ENCODE data around the gene PROCA1. TPM values are rescaled to one million over a fixed set of nuclear protein-coding genes. Genes with fewer than 3 reads are reported as not detected.

The PROCA1 gene, protein sequence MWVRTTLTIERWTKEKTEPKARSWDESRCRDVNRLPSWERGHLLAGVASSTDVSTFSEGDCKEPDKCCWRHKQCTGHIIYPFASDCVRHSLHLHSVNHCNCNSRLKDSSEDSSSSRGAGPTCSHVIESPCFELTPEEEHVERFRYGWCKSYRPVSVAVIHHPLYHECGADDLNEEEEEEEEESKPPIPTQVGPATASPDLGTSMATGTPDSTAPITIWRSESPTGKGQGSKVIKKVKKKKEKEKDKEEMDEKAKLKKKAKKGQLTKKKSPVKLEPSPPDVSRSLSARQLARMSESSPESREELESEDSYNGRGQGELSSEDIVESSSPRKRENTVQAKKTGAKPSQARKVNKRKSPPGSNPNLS
- total RNA-seq (1 to 10 TPM in 1 of 5 donors, under 1 TPM in 2, not detected in 2; 0.14 to 5.3 (median 0.92) TPM), polyA plus RNA-seq (1 to 10 TPM; 2.3 to 5.8 (median 2.6) TPM)
- long read RNA-seq, donor 1, partial matches to known transcripts = 0 of 1 reads
- long read RNA-seq, donor 1, other reads (novel, unspliced or antisense) = 0 of 1 reads
- long read RNA-seq, donor 2, partial matches to known transcripts = 2,227 of 2,315 reads
- long read RNA-seq, donor 2, other reads (novel, unspliced or antisense) = 87 of 2,315 reads
- long read RNA-seq, donor 3 = 0 reads
- long read RNA-seq, donor 4 = 0 reads
- long read RNA-seq, donor 5, partial matches to known transcripts = 0 of 1 reads
- long read RNA-seq, donor 5, other reads (novel, unspliced or antisense) = 0 of 1 reads
- long read RNA-seq, donor 6, partial matches to known transcripts = 6,014 of 6,351 reads
- long read RNA-seq, donor 6, other reads (novel, unspliced or antisense) = 337 of 6,351 reads
- long read RNA-seq, donor 7, partial matches to known transcripts = 0 of 1 reads
- long read RNA-seq, donor 7, other reads (novel, unspliced or antisense) = 0 of 1 reads
- long read RNA-seq, donor 8, partial matches to known transcripts = 929 of 2,875 reads
- long read RNA-seq, donor 8, other reads (novel, unspliced or antisense) = 1,945 of 2,875 reads
- long read RNA-seq, donor 9 = 0 reads
- long read RNA-seq, donor 10 = 0 reads

DNA sequence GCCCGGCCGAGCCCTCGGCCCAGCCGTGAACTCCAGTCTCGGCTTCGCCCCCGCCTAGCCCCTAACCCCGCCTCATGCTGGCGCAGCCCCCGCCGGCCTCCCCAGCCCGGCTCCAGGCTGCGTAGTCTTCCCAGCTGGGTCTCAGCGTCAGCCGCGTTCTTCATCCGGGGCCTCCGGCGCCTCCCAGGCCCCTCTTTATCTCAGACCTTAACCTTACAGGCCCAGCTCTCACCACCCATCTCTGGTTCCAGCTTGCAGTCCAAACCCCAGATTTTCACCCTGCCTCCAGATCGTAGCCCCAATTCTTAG, at the start of gene PROCA1:
Gene PROCA1 (minus strand): TSS at position 166 of the 309 bp plus-strand sequence. CDS start 228 bp downstream, outside the sequence.
- H3K36me3 ChIP-seq = peaks cover 16 to 25% (median 21%) of the 10 kb centered on the region in 4 donors
- H3K27me3 ChIP-seq = peaks cover 0 to 4% (median 0%) of the 10 kb centered on the region in 3 donors
- peaks cover 17 to 46% (median 32%) of the 10 kb centered on the region in 4 donors for H3K4me1 ChIP-seq
- no peak for TF ChIP-seq EP300 (IDR thresholded peaks at IDR 0.05)
- TF ChIP-seq POLR2A (IDR thresholded peaks at IDR 0.05) = no peak
- TF ChIP-seq POLR2AphosphoS5 (IDR thresholded peaks at IDR 0.05) = no peak
- TF ChIP-seq, protein P1, sequence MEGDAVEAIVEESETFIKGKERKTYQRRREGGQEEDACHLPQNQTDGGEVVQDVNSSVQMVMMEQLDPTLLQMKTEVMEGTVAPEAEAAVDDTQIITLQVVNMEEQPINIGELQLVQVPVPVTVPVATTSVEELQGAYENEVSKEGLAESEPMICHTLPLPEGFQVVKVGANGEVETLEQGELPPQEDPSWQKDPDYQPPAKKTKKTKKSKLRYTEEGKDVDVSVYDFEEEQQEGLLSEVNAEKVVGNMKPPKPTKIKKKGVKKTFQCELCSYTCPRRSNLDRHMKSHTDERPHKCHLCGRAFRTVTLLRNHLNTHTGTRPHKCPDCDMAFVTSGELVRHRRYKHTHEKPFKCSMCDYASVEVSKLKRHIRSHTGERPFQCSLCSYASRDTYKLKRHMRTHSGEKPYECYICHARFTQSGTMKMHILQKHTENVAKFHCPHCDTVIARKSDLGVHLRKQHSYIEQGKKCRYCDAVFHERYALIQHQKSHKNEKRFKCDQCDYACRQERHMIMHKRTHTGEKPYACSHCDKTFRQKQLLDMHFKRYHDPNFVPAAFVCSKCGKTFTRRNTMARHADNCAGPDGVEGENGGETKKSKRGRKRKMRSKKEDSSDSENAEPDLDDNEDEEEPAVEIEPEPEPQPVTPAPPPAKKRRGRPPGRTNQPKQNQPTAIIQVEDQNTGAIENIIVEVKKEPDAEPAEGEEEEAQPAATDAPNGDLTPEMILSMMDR (IDR thresholded peaks at IDR 0.05) = no peak
- no peaks in the 10 kb centered on the region for H3K9me3 ChIP-seq
- H3K27ac ChIP-seq = peak within 1 kb of the TSS; percentile 90 to 97 (median 92)
- 2 to 7% (median 3%) methylated on average over 16 to 20 of the region's 20 CpGs for WGBS, 5 donors
- intact Hi-C loops (cut with DNase I; ENCODE audit: low total_unique reads) = no loop called here
- no peak for DNase-seq
- H3K4me3 ChIP-seq = peak within 1 kb of the TSS; percentile 61 to 81 (median 64)

DNA sequence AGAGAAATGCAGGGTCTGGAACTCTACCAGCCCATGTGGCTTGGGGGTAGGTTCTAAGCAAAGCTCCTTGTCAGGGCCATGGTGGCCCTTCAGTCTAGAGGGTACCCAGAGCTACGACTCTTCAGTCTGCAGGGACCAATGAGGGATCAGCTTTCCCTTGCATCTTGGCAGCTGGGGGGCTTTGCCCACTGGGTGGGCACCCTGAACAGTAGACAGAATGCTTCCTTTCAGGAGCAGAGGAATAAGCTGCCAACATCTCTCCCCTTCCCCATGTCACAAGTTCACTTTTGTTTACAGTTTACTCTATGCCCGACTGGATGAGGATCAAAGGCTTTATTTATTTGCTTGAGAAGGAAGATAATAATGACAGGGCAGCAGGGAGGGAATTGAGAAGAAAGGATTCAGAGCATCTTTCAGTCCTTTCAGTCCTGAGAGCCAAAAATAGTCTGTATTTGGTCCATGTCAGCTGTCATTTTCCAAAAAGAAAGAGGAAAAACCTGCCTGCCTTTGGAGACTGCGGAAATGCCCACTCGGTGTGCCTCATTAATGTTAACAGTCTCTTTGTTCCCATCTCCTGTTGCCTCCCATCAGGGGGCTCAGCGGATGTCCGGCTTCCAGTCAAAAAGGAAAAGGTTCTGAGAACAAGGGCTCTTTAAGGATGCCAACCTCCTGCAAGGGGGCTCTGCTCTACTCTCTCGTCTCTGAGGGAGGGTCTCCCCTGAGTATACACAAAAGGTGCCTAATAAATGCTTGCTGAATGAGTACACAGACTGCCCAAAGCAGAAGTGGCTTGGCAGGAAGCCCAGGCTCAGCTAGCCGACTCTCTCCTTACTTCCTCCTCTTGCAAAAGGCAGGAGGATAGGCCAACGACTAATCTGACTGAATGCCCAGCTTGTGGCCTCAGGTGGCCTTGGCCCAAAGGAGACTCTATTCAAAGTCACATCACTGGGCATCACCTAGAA, 49.2 kb upstream of the PROCA1 start:
- peaks cover 0 to 37% (median 22%) of the 10 kb centered on the region in 4 donors for H3K4me1 ChIP-seq
- 38 to 43% (median 40%) methylated on average over 9 of the region's 9 CpGs for WGBS, 5 donors
- TF ChIP-seq, protein P1 (IDR thresholded peaks at IDR 0.05) = no peak
- no peak for TF ChIP-seq EP300 (IDR thresholded peaks at IDR 0.05)
- TF ChIP-seq POLR2AphosphoS5 (IDR thresholded peaks at IDR 0.05) = peak in 2 of 3 donors; percentile 10 to 49
- no peak for TF ChIP-seq POLR2A (IDR thresholded peaks at IDR 0.05)
- intact Hi-C loops (cut with DNase I; ENCODE audit: low total_unique reads) = loop anchor here (10.0 kb wide), 2 partner anchors 84 to 124 kb away; partner anchors contain the start of gene FAM222B
- peak overlapping the region in 4 of 5 donors; percentile 7 to 46 (median 12) for H3K27ac ChIP-seq
- H3K27me3 ChIP-seq = no peaks in the 10 kb centered on the region
- DNase-seq = peak; percentile 59 to 87
- H3K9me3 ChIP-seq = no peaks in the 10 kb centered on the region
- H3K36me3 ChIP-seq = peaks cover 20 to 68% (median 58%) of the 10 kb centered on the region in 4 donors
- H3K4me3 ChIP-seq = no peak overlapping the region

DNA sequence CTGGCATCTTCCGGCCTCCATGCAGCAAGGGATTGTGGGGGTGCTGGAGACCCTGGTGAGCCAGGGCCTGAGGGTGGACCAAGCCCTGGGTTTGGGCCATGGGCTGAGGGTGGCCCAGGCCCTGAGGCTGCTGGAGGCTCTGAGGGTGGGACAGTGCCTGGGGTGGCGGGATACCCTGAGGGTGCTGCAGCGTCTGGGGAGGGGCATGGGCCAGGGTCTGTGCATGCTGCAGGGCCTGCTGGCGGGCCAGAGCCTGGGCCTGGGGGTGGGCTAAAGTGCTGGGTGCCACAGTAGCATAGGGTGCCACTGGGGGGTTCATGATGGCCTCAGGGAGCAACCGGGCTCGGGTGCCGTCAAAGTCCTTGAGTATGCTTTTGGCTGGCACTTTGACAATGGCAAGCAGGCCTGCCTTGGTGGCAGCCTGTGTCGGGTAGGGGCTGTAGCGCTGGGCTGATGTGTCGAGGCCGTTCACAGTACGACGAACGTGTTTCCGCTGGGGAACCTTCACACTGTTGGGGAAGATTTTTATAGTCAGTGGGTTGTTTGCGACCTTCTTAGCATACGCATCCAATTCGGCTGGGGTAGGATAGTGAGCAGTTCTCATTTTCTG, 47.7 kb upstream of the PROCA1 start:
- Histone ChIP-seq H3K4me3 (no peak overlapping the region), H3K27ac (no peak overlapping the region), H3K4me1 (peaks cover 0 to 36% (median 22%) of the 10 kb centered on the region in 4 donors), H3K36me3 (peaks cover 19 to 53% (median 43%) of the 10 kb centered on the region in 4 donors), H3K27me3 (no peaks in the 10 kb centered on the region), H3K9me3 (no peaks in the 10 kb centered on the region)
- TF ChIP-seq POLR2A (IDR thresholded peaks at IDR 0.05) (no peak), POLR2AphosphoS5 (IDR thresholded peaks at IDR 0.05) (no peak), EP300 (IDR thresholded peaks at IDR 0.05) (no peak)
- TF ChIP-seq, protein P1 (IDR thresholded peaks at IDR 0.05) = no peak
- no peak for DNase-seq
- 89 to 95% (median 93%) methylated on average over 15 to 18 of the region's 18 CpGs for WGBS, 5 donors
- intact Hi-C loops (cut with DNase I; ENCODE audit: low total_unique reads) = no loop called here
